ENCODE measurements around the gene FBLN5. TPM values are rescaled to one million over a fixed set of nuclear protein-coding genes. Genes with fewer than 3 reads are reported as not detected.

Gene FBLN5
- total and polyA plus RNA-seq, 5 donors from 2014 or later: 3.0 to 21.9 (median 20.9) TPM

GRCh38 chr14:91867316-91867988 lies 80.0 kb downstream of the FBLN5 start, which contains the start of gene TC2N:
TSS of gene TC2N (minus strand) at chr14:91867536. CDS start at chr14:91813769, 53,767 bp downstream.
- Histone ChIP-seq H3K27ac (ENCODE audit: insufficient read depth, low read length, poor library complexity, severe bottlenecking) (peak within 1 kb of the TSS; percentile 92), H3K9me3 (ENCODE audit: control insufficient read depth in 2 of 2, low read length in 2 of 2) (no peaks in the 10 kb centered on the region), H3K4me1 (ENCODE audit: control insufficient read depth, insufficient read depth, low read length, poor library complexity, severe bottlenecking) (peaks cover 92% of the 10 kb centered on the region), H3K4me3 (ENCODE audit: low read depth, low read length) (peak within 1 kb of the TSS; percentile 91), H3K36me3 (ENCODE audit: control insufficient read depth, insufficient read depth, low read length) (peaks cover 2% of the 10 kb centered on the region), H3K27me3 (ENCODE audit: control insufficient read depth, insufficient read depth, low read length) (no peaks in the 10 kb centered on the region)
- Mint-ChIP-seq H3K4me1 (peaks cover 30 to 93% (median 65%) of the 10 kb centered on the region in 4 donors), H3K9me3 (no peaks in the 10 kb centered on the region), H3K4me3 (peak within 1 kb of the TSS; percentile 88 to 94 (median 94)), H3K36me3 (peaks cover 23% of the 10 kb centered on the region), H3K27ac (peak within 1 kb of the TSS; percentile 97 to 100 (median 98)), H3K27me3 (no peaks in the 10 kb centered on the region)
- DNase-seq (peak in 2 of 3 donors; percentile 39 to 77), ATAC-seq (ENCODE audit: low read depth in 2 of 2) (peak; percentile 18 to 21)

GRCh38 chr14:91866511-91867295 lies 80.8 kb downstream of the FBLN5 start:
- Mint-ChIP-seq H3K9me3 (no peaks in the 10 kb centered on the region), H3K27me3 (no peaks in the 10 kb centered on the region), H3K36me3 (peaks cover 25% of the 10 kb centered on the region), H3K27ac (peak overlapping the region; percentile 97 to 100 (median 98)), H3K4me3 (peak overlapping the region; percentile 88 to 94 (median 94)), H3K4me1 (peaks cover 24 to 93% (median 64%) of the 10 kb centered on the region in 4 donors)
- ATAC-seq (ENCODE audit: low read depth in 2 of 2): no peak
- Histone ChIP-seq H3K27ac (ENCODE audit: insufficient read depth, low read length, poor library complexity, severe bottlenecking) (peak overlapping the region; percentile 92), H3K9me3 (ENCODE audit: control insufficient read depth in 2 of 2, low read length in 2 of 2) (no peaks in the 10 kb centered on the region), H3K27me3 (ENCODE audit: control insufficient read depth, insufficient read depth, low read length) (no peaks in the 10 kb centered on the region), H3K4me3 (ENCODE audit: low read depth, low read length) (peak overlapping the region; percentile 91), H3K4me1 (ENCODE audit: control insufficient read depth, insufficient read depth, low read length, poor library complexity, severe bottlenecking) (peaks cover 92% of the 10 kb centered on the region), H3K36me3 (ENCODE audit: control insufficient read depth, insufficient read depth, low read length) (peaks cover 4% of the 10 kb centered on the region)
- peak in 1 of 3 donors; percentile 66 for DNase-seq

- DNase-seq (peak in 1 of 3 donors; percentile 52), ATAC-seq (ENCODE audit: low read depth in 2 of 2) (no peak)
- H3K36me3 ChIP-seq (ENCODE audit: control insufficient read depth, insufficient read depth, low read length): peaks cover 4% of the 10 kb centered on the region
- H3K27me3 ChIP-seq (ENCODE audit: control insufficient read depth, insufficient read depth, low read length): no peaks in the 10 kb centered on the region
- peak overlapping the region; percentile 91 for H3K4me3 ChIP-seq (ENCODE audit: low read depth, low read length)
- peak overlapping the region; percentile 92 for H3K27ac ChIP-seq (ENCODE audit: insufficient read depth, low read length, poor library complexity, severe bottlenecking)
- Mint-ChIP-seq H3K36me3 (peaks cover 29% of the 10 kb centered on the region), H3K27ac (peak overlapping the region; percentile 97 to 100 (median 98)), H3K9me3 (no peaks in the 10 kb centered on the region), H3K4me1 (peaks cover 27 to 92% (median 67%) of the 10 kb centered on the region in 4 donors), H3K4me3 (peak overlapping the region; percentile 88 to 94 (median 94)), H3K27me3 (no peaks in the 10 kb centered on the region)
- H3K9me3 ChIP-seq (ENCODE audit: control insufficient read depth in 2 of 2, low read length in 2 of 2): no peaks in the 10 kb centered on the region
- peaks cover 92% of the 10 kb centered on the region for H3K4me1 ChIP-seq (ENCODE audit: control insufficient read depth, insufficient read depth, low read length, poor library complexity, severe bottlenecking)
Observed at GRCh38 chr14:91866061-91866460, 81.4 kb downstream of the FBLN5 start.

GRCh38 chr14:91862417-91862816 lies 85.1 kb downstream of the FBLN5 start:
- DNase-seq: no peak
- Histone ChIP-seq H3K36me3 (ENCODE audit: control insufficient read depth, insufficient read depth, low read length) (peaks cover 4% of the 10 kb centered on the region), H3K4me1 (ENCODE audit: control insufficient read depth, insufficient read depth, low read length, poor library complexity, severe bottlenecking) (peaks cover 82% of the 10 kb centered on the region), H3K9me3 (ENCODE audit: control insufficient read depth in 2 of 2, low read length in 2 of 2) (no peaks in the 10 kb centered on the region), H3K4me3 (ENCODE audit: low read depth, low read length) (peak overlapping the region; percentile 9), H3K27ac (ENCODE audit: insufficient read depth, low read length, poor library complexity, severe bottlenecking) (peak overlapping the region; percentile 52), H3K27me3 (ENCODE audit: control insufficient read depth, insufficient read depth, low read length) (no peaks in the 10 kb centered on the region)
- Mint-ChIP-seq H3K4me3 (peak overlapping the region in 3 of 4 donors; percentile 40 to 68 (median 40)), H3K36me3 (peaks cover 44% of the 10 kb centered on the region), H3K4me1 (peaks cover 23 to 89% (median 70%) of the 10 kb centered on the region in 4 donors), H3K9me3 (no peaks in the 10 kb centered on the region), H3K27me3 (no peaks in the 10 kb centered on the region), H3K27ac (peak overlapping the region; percentile 80 to 89 (median 83))
- ATAC-seq (ENCODE audit: low read depth in 2 of 2): no peak

GRCh38 chr14:91861091-91861490 lies 86.4 kb downstream of the FBLN5 start:
- peak overlapping the region; percentile 66 to 89 (median 78) for H3K4me3 Mint-ChIP-seq
- Histone ChIP-seq H3K4me1 (ENCODE audit: control insufficient read depth, insufficient read depth, low read length, poor library complexity, severe bottlenecking) (peaks cover 72% of the 10 kb centered on the region), H3K27me3 (ENCODE audit: control insufficient read depth, insufficient read depth, low read length) (no peaks in the 10 kb centered on the region), H3K9me3 (ENCODE audit: control insufficient read depth in 2 of 2, low read length in 2 of 2) (no peaks in the 10 kb centered on the region), H3K36me3 (ENCODE audit: control insufficient read depth, insufficient read depth, low read length) (peaks cover 7% of the 10 kb centered on the region), H3K4me3 (ENCODE audit: low read depth, low read length) (peak overlapping the region; percentile 67), H3K27ac (ENCODE audit: insufficient read depth, low read length, poor library complexity, severe bottlenecking) (peak overlapping the region; percentile 68)
- peaks cover 45% of the 10 kb centered on the region for H3K36me3 Mint-ChIP-seq
- H3K27me3 Mint-ChIP-seq: no peaks in the 10 kb centered on the region
- H3K27ac Mint-ChIP-seq: peak overlapping the region; percentile 89 to 100 (median 96)
- peak in 2 of 3 donors; percentile 23 to 59 for DNase-seq
- peaks cover 20 to 83% (median 61%) of the 10 kb centered on the region in 4 donors for H3K4me1 Mint-ChIP-seq
- ATAC-seq (ENCODE audit: low read depth in 2 of 2): peak; percentile 38 to 64
- H3K9me3 Mint-ChIP-seq: no peaks in the 10 kb centered on the region

GRCh38 chr14:91860238-91860637 lies 87.3 kb downstream of the FBLN5 start:
- Histone ChIP-seq H3K27ac (ENCODE audit: insufficient read depth, low read length, poor library complexity, severe bottlenecking) (peak overlapping the region; percentile 68), H3K9me3 (ENCODE audit: control insufficient read depth in 2 of 2, low read length in 2 of 2) (no peaks in the 10 kb centered on the region)
- H3K27ac Mint-ChIP-seq: peak overlapping the region in 2 of 3 donors; percentile 40 to 94

GRCh38 chr14:91858536-91859275 lies 88.8 kb downstream of the FBLN5 start:
- peak overlapping the region; percentile 5 to 54 (median 27) for H3K4me3 Mint-ChIP-seq
- H3K36me3 Mint-ChIP-seq: peaks cover 53% of the 10 kb centered on the region
- no peak overlapping the region for H3K4me3 ChIP-seq (ENCODE audit: low read depth, low read length)
- H3K27ac Mint-ChIP-seq: peak overlapping the region; percentile 1 to 32 (median 28)
- no peaks in the 10 kb centered on the region for H3K9me3 Mint-ChIP-seq
- H3K4me1 Mint-ChIP-seq: peaks cover 23 to 86% (median 62%) of the 10 kb centered on the region in 4 donors
- DNase-seq: no peak
- ATAC-seq (ENCODE audit: low read depth in 2 of 2): peak in 1 of 2 donors; percentile 51
- H3K27me3 Mint-ChIP-seq: no peaks in the 10 kb centered on the region
- peaks cover 59% of the 10 kb centered on the region for H3K4me1 ChIP-seq (ENCODE audit: control insufficient read depth, insufficient read depth, low read length, poor library complexity, severe bottlenecking)
- H3K36me3 ChIP-seq (ENCODE audit: control insufficient read depth, insufficient read depth, low read length): peaks cover 14% of the 10 kb centered on the region
- H3K27me3 ChIP-seq (ENCODE audit: control insufficient read depth, insufficient read depth, low read length): no peaks in the 10 kb centered on the region
- H3K9me3 ChIP-seq (ENCODE audit: control insufficient read depth in 2 of 2, low read length in 2 of 2): no peaks in the 10 kb centered on the region
- no peak overlapping the region for H3K27ac ChIP-seq (ENCODE audit: insufficient read depth, low read length, poor library complexity, severe bottlenecking)

More at GRCh38 chr14:91860238-91860637, 87.3 kb downstream of the FBLN5 start:
- Mint-ChIP-seq H3K4me1 (peaks cover 22 to 89% (median 66%) of the 10 kb centered on the region in 4 donors), H3K9me3 (no peaks in the 10 kb centered on the region), H3K4me3 (no peak overlapping the region), H3K36me3 (peaks cover 50% of the 10 kb centered on the region), H3K27me3 (no peaks in the 10 kb centered on the region)
- DNase-seq (no peak), ATAC-seq (ENCODE audit: low read depth in 2 of 2) (no peak)
- no peaks in the 10 kb centered on the region for H3K27me3 ChIP-seq (ENCODE audit: control insufficient read depth, insufficient read depth, low read length)
- peak overlapping the region; percentile 67 for H3K4me3 ChIP-seq (ENCODE audit: low read depth, low read length)
- peaks cover 11% of the 10 kb centered on the region for H3K36me3 ChIP-seq (ENCODE audit: control insufficient read depth, insufficient read depth, low read length)
- H3K4me1 ChIP-seq (ENCODE audit: control insufficient read depth, insufficient read depth, low read length, poor library complexity, severe bottlenecking): peaks cover 66% of the 10 kb centered on the region

Data from CD4-positive, CD25-positive, alpha-beta regulatory T cell (primary cell).